HG03135 (cell line): Measurements from ENCODE around the gene HCN4.
"Not testable (repeated sequence)": the region's sequence is repeated elsewhere in the genome, so short reads cannot be mapped to it uniquely, and the experiment has no call there.

ENCODE experiments used
- ATAC-seq: cut with Tn5 transposase; IDR thresholded peaks from one replicate; pipeline ENCODE4 v1.9.1; 2021; ENCODE audit warnings: mild to moderate bottlenecking, moderate library complexity; ENCODE audit not compliant: unreplicated experiment

HCN4 gene

GRCh38 chr15:73368301-73369136 lies at the start of gene HCN4:
Gene HCN4 (minus strand): TSS chr15:73368958. CDS start chr15:73368270, 688 bp downstream.
- no peak for ATAC-seq

GRCh38 chr15:73414876-73415275 lies 46.1 kb upstream of the HCN4 start:
- ATAC-seq, result no peak

- ATAC-seq, result no peak
These were observed 34.4 kb upstream of the HCN4 start for GRCh38 chr15:73403171-73403570.

- ATAC-seq, result not testable (repeated sequence)
These were observed 31.5 kb upstream of the HCN4 start for GRCh38 chr15:73400222-73400621.

- ATAC-seq, result no peak
These were observed 30.1 kb upstream of the HCN4 start for GRCh38 chr15:73398861-73399260.

GRCh38 chr15:73397461-73397860 lies 28.7 kb upstream of the HCN4 start:
- ATAC-seq, result no peak

GRCh38 chr15:73395671-73396070 lies 26.9 kb upstream of the HCN4 start:
- no peak for ATAC-seq

- ATAC-seq, result no peak
These were observed 26.0 kb upstream of the HCN4 start for GRCh38 chr15:73394782-73395181.

GRCh38 chr15:73393336-73393735 lies 24.6 kb upstream of the HCN4 start:
- ATAC-seq, result no peak

- no peak for ATAC-seq
These were observed 23.3 kb upstream of the HCN4 start for GRCh38 chr15:73392025-73392424.

- no peak for ATAC-seq
These were observed 22.5 kb upstream of the HCN4 start for GRCh38 chr15:73391128-73391872.

- ATAC-seq, result no peak
These were observed 21.3 kb upstream of the HCN4 start for GRCh38 chr15:73389971-73390544.

GRCh38 chr15:73389539-73389938 lies 20.8 kb upstream of the HCN4 start:
- no peak for ATAC-seq

- no peak for ATAC-seq
These were observed 19.6 kb upstream of the HCN4 start for GRCh38 chr15:73388256-73388781.

GRCh38 chr15:73387507-73388255 lies 18.9 kb upstream of the HCN4 start:
- no peak for ATAC-seq

- no peak for ATAC-seq
These were observed 18.2 kb upstream of the HCN4 start for GRCh38 chr15:73386886-73387506.

GRCh38 chr15:73386238-73386637 lies 17.5 kb upstream of the HCN4 start:
- ATAC-seq, result no peak

- no peak for ATAC-seq
These were observed 16.4 kb upstream of the HCN4 start for GRCh38 chr15:73385205-73385604.

GRCh38 chr15:73383310-73384189 lies 14.8 kb upstream of the HCN4 start:
- ATAC-seq, result no peak
